GM18909 (cell line): Measurements from ENCODE around the gene ZDHHC11B.

Source experiments
- ATAC-seq: cut with Tn5 transposase; IDR thresholded peaks from one replicate; pipeline ENCODE4 v1.9.1; 2021; ENCODE audit warnings: mild to moderate bottlenecking; ENCODE audit not compliant: unreplicated experiment, poor library complexity

Gene ZDHHC11B

DNA sequence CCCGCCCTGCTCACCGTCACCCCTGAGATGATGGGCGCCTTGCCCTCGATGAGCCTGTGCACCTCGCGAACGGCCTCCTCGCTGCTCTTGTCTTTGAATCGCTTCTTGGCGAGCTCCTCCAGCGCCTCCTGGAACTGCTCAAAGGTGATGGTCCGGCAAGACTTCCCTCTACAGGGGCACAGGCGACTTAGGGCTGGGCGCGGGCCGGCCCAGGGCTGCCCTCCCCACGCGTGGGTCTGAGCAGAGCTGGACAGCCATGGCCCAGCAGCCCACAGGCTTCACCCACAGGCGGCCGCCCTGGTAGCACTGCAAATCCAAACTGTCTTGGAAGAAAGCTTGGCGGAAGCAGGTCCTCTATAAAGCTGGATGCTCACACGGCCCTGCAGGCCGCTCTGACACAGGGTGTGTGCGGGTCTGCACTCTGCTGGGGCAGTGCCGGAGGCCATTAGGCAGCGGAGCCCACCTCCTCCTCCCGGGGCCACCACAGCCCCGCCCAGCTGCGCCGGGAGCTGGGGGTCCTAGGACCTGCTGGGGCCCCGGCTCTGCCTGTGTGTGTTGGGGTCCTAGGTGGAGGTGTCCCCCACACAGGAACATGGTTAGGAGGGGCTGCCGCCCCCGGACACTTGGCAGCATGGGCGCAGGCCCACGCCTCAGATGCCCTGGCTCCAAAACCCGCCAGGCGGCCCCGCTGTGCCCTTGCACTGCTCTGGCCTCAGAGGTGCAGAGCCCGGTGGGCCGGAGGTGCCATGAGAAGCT is 118.4 kb downstream of the ZDHHC11B start:
- no peak for ATAC-seq

DNA sequence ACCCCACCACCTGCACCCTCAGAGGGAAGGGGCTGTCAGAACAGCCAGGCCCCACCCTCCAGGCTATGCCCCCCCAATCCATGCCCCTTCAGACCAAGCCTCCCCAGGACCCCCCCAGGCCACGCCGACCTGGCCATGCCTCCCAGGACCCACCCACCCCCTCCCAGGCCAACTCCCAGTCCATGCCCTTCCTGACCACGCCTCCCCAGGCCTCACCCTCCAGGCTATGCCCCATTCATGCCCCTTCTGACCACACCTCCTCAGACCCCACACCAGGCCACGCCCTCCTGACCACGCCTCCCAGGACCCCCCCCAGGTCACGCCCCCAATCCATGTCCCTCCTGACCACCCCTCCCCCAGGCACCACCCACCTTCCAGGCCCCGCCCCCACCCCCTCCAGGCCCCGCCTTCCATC is 119.0 kb downstream of the ZDHHC11B start:
- ATAC-seq: no peak

DNA sequence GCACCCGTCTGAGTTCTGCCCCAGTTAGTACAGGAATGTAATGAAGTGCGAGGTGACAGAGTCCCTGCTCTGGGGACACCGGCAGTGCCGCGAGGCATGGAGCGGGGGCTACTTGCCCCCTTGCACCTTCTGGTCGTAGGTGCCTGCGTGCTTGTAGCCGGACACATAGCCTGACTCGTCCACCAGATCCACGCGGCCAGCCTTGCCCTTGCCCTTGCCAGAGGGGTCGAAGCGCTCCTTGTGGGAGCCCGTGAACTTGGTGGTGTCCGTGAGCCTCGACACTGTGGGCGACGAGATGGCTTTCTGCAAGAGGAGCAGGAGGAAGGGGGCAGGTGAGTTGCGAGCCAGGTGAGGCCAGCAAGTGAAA is 119.6 kb downstream of the ZDHHC11B start:
- ATAC-seq: no peak

DNA sequence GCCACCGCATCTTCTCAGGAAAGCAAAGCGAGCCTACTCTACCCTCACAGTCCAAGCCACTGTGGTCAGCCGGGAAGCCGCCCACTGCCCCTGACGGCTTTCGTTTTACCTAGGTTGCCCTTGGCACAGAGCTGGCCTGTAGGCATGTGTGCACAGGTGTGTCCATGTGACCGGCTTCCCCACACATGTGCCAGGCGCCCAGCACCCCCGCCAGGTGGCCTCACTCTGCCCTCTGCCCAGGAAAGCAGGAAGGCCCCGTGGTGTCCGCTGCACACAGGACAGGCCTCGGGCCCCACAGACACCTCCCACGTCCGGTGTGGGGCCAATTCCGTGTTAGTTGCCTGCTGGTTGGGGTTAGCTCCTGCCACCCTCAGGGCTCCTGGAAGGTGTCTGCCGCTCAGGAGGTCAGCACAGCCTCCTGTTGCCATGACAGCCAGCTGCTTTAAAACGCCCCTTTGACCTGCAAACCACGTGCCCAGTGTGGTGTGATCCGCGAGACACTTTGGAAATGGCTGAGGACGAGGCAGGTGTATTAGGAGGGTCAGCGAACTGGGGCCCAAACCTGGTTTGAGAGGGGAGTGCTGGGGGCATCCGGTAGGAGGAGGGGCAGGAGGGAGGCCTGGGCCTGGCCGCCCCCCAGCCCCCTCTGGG is 120.1 kb downstream of the ZDHHC11B start:
- no peak for ATAC-seq

DNA sequence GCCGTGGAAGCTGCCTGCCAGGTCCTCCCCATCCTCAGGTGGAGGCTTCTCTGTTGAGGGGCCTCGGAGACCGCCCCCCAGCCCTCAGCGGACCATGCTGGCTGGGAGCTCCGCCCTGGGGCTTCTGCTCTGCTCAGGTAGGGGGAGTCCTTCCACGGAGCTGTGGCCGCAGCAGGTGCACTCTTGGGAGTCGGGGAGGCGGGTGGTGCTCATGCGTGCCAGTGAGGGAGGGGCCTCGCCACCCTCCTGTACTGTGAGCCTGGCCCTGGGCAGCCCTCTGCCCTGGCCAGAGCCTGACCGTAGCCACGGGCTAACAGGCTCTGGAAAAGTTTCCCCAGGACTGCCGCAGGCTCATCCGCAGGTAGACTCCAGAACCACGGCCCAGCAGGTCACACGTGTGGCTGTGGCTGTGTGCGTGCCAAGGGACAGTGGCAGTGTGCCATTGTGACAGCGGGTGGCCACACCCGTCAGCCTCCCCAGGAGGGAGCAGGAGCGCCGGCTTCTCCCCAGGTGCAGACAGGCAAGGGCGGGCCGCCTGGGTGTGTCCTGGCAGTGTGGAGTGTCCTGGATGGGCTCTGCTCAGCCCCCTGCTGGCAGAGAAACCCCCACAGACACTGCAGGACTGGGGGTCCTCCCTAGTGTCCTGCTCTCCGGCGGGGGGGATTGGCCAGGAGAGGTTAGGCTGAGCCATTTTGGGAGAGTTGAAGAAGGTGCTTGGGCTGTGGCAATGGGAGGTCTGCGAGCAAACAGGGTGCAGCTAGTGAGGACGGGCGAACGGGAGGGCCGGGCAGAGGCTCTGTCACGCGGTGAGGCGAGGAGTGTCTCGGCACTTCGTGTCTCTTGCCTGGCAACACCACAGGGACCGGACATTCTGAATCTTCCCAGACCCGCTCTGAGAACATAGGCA is 120.8 kb downstream of the ZDHHC11B start:
- no peak for ATAC-seq

DNA sequence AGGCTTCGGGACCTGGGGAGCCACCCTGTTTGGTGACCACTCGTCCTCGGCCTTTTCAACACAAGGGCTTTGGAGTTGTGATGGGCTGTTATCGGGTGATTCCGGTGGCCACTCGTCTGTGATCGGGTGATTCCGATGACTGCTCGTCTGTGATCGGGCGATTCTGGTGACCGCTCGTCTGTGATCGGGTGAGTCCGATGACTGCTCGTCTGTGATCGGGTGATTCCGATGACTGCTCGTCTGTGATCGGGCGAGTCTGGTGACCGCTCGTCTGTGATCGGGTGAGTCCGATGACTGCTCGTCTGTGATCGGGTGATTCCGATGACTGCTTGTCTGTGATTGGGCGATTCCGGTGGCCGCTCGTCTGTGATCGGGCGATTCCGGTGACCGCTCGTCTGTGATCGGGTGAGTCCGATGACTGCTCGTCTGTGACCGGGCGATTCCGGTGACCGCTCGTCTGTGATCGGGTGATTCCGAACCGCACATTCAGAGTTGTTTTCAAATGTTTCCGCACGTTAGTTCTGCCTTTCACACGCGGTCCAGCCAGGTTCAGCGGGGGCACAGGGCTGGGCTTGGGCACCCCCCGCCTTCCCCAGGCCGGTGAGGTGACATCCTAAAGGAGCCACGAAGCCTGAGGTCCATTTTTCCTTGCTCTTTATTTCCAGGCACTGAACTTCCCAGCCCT is 121.6 kb downstream of the ZDHHC11B start:
- ATAC-seq: no peak

DNA sequence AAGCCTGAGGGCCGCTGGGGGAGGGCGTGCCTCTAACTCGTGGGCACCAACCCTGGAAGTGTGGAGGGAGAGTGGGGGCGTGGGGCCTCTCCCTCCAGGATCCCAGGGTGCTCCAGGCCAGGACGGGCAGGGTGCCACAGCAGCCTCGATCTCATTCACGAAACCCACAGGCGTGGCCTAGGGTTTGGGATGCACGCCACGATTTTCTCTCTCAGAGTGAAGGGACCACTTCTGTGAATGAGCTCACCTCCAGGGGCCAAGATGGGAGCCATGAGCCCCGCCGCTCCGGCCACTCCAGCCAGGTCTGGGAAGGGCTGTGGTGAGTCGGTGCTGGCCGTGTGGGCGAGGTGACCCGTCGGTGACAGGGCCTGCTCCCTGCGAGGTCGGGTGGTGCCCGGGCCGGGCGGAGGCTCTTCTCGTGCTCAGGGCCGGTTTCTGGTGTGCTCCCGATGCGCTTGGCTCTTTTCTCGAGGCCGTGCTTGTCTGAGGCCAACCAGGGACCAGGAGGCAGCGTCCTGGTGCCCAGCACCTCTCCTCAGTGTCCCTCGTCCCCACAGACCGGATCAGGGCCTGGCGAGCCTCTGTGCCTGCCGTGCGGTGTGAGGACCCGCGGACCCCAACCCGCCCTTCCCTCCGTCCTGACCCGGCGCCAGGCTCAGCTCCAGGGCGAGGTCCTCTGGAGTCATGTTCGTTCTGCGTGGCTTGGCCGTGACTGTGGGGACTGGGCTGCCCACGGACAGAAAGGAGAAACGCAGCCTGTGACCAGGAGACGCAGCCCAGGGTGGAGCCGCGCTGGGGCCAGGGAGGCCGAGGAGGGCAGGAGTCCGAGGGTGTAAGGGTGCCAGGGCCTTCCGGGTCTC is 122.4 kb downstream of the ZDHHC11B start:
- no peak for ATAC-seq

DNA sequence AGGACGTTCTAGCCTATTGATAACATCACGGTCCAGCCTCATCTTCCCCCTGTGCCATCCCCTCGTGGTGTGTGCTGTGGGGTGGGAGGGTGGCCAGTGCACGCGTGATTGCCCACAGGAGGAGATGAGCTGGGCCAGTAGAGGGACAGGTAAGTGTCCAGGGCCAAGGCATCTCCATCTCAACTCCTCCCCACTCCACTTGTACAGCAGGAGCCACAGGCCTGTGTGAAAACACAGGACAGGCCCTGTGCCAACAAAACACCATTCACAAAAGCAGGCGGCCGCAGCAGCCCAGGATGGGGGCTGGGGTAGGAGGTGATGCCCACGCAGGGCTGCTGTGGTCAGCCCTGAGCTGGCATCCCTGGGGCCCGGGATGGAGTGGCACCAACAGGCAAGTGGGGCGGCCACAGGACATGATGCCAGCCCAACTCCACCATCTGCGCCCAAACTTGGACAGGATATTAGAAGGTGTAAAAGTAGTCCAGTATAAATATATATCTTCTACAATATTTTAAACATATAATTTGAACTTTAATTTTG is 124.0 kb downstream of the ZDHHC11B start:
- ATAC-seq: no peak
